GM06990 (cell line): Measurements from ENCODE around the gene PKP4.

ENCODE experiments used
- DNase-seq: peaks from one replicate; pipeline ENCODE4 v3.0.0-alpha.2; 2011; ENCODE audit not compliant: insufficient read length; ENCODE audit errors: extremely low read depth
- H3K27me3 ChIP-seq: replicated peaks from 2 replicates; pipeline ENCODE4 v1.6.0; 2011; ENCODE audit warnings: low read length; ENCODE audit not compliant: control insufficient read depth, insufficient read depth
- H3K36me3 ChIP-seq: 2 replicates; pipeline ENCODE4 v1.5.1; 2011; ENCODE audit warnings: low read length; ENCODE audit not compliant: control insufficient read depth, insufficient read depth
- H3K4me3 ChIP-seq: replicated peaks from 2 replicates; pipeline ENCODE4 v1.5.1; 2011; ENCODE audit warnings: low read depth, mild to moderate bottlenecking, control low read depth, low read length
- CTCF ChIP-seq: IDR thresholded peaks from 2 replicates; pipeline ENCODE4 v1.5.1; 2011; ENCODE audit warnings: low read length, control low read depth, mild to moderate bottlenecking, inconsistent platforms; ENCODE audit not compliant: insufficient read depth, poor library complexity, severe bottlenecking

The PKP4 gene

GRCh38 chr2:158671360-158672245 lies 214.9 kb downstream of the PKP4 start:
- Histone ChIP-seq H3K36me3 (peaks cover 2% of the 10 kb centered on the region; the same call in 1 of the 2 replicates), H3K27me3 (no peaks in the 10 kb centered on the region), H3K4me3 (no peak overlapping the region)
- DNase-seq = no peak
- TF ChIP-seq CTCF = no peak

- no peak for TF ChIP-seq CTCF
- H3K27me3 ChIP-seq = no peaks in the 10 kb centered on the region
- no peak for DNase-seq
- peaks cover 4% of the 10 kb centered on the region for H3K36me3 ChIP-seq
- no peak overlapping the region for H3K4me3 ChIP-seq
These were observed 219.5 kb downstream of the PKP4 start for GRCh38 chr2:158676295-158676694.

- no peak overlapping the region for H3K4me3 ChIP-seq
- no peak for DNase-seq
- no peak for TF ChIP-seq CTCF
- H3K27me3 ChIP-seq = no peaks in the 10 kb centered on the region
- H3K36me3 ChIP-seq = peaks cover 4% of the 10 kb centered on the region
These were observed 219.9 kb downstream of the PKP4 start for GRCh38 chr2:158676696-158677095.

- no peak for DNase-seq
- H3K36me3 ChIP-seq = peaks cover 4% of the 10 kb centered on the region
- no peaks in the 10 kb centered on the region for H3K27me3 ChIP-seq
- no peak overlapping the region for H3K4me3 ChIP-seq
- no peak for TF ChIP-seq CTCF
These were observed 220.8 kb downstream of the PKP4 start for GRCh38 chr2:158677542-158677941.

GRCh38 chr2:158681816-158682215 lies 225.1 kb downstream of the PKP4 start:
- Histone ChIP-seq H3K36me3 (peaks cover 3% of the 10 kb centered on the region), H3K27me3 (no peaks in the 10 kb centered on the region), H3K4me3 (no peak overlapping the region)
- DNase-seq = no peak
- TF ChIP-seq CTCF = no peak

GRCh38 chr2:158685646-158686045 lies 228.9 kb downstream of the PKP4 start:
- DNase-seq = no peak
- TF ChIP-seq CTCF = no peak
- Histone ChIP-seq H3K27me3 (no peaks in the 10 kb centered on the region), H3K36me3 (no peaks in the 10 kb centered on the region), H3K4me3 (no peak overlapping the region)
